SK-N-MC (cell line): ENCODE results near the gene CIB2.

Source experiments
- DNase-seq: peaks from one replicate; pipeline ENCODE4 v3.0.0-alpha.2; 2011; ENCODE audit warnings: low read depth, low spot score
- H3K27ac ChIP-seq: fragments of 200-600 bp; sonication (generic); 2 replicates; pipeline ENCODE4 v1.5.1; 2016; ENCODE audit warnings: mixed run types
- H3K36me3 ChIP-seq: fragments of 200-600 bp; sonication (generic); 2 replicates; pipeline ENCODE4 v1.6.1; 2017; ENCODE audit warnings: antibody characterized with exemption, low read length, mixed read lengths; ENCODE audit not compliant: insufficient read depth
- H3K4me3 ChIP-seq: fragments of 200-600 bp; sonication (generic); 2 replicates; pipeline ENCODE4 v1.5.1; 2016
- H3K9ac ChIP-seq: fragments of 200-600 bp; sonication (generic); 2 replicates; pipeline ENCODE4 v1.8.0; 2017; ENCODE audit warnings: mixed run types, mixed read lengths; ENCODE audit not compliant: insufficient read length
- H3K9me3 ChIP-seq: fragments of 200-600 bp; sonication (generic); 2 replicates; pipeline ENCODE4 v1.6.1; 2017; ENCODE audit warnings: low read depth, mild to moderate bottlenecking, antibody characterized with exemption, low read length, moderate library complexity, mixed read lengths
- EZH2 ChIP-seq: fragments of 200-600 bp; sonication (generic); IDR thresholded peaks from one replicate; pipeline ENCODE4 v1.6.1; 2017; ENCODE audit warnings: antibody characterized with exemption
- FOXP2 ChIP-seq: optimal IDR thresholded peaks from 2 replicates; pipeline ENCODE3; 2011; ENCODE audit warnings: mild to moderate bottlenecking, moderate library complexity; ENCODE audit not compliant: insufficient read depth; ENCODE audit errors: extremely low read length, control extremely low read depth
- POLR2AphosphoS5 ChIP-seq: IDR thresholded peaks from 2 replicates; pipeline ENCODE4 v1.6.1; 2012; ENCODE audit warnings: mild to moderate bottlenecking, low read depth, low read length, borderline replicate concordance

CIB2 gene

GRCh38 chr15:78079298-78080087, 51.8 kb downstream of the CIB2 start:
- no peak for TF ChIP-seq POLR2AphosphoS5
- TF ChIP-seq FOXP2: no peak
- no peak for TF ChIP-seq EZH2
- Histone ChIP-seq H3K9me3 (no peaks in the 10 kb centered on the region), H3K36me3 (peaks cover 4% of the 10 kb centered on the region), H3K27ac (0 out of 2 replicates have a peak overlapping the region, but pooled peaks have one; percentile 5), H3K4me3 (no peak overlapping the region), H3K9ac (no peak overlapping the region)
- DNase-seq: no peak

GRCh38 chr15:78077871-78078210, 53.4 kb downstream of the CIB2 start:
- Histone ChIP-seq H3K27ac (peak overlapping the region; percentile 84), H3K36me3 (peaks cover 6% of the 10 kb centered on the region), H3K4me3 (peak overlapping the region; percentile 79), H3K9me3 (no peaks in the 10 kb centered on the region), H3K9ac (peak overlapping the region; percentile 66)
- TF ChIP-seq EZH2 (no peak), FOXP2 (no peak), POLR2AphosphoS5 (no peak)
- DNase-seq: no peak

DNA sequence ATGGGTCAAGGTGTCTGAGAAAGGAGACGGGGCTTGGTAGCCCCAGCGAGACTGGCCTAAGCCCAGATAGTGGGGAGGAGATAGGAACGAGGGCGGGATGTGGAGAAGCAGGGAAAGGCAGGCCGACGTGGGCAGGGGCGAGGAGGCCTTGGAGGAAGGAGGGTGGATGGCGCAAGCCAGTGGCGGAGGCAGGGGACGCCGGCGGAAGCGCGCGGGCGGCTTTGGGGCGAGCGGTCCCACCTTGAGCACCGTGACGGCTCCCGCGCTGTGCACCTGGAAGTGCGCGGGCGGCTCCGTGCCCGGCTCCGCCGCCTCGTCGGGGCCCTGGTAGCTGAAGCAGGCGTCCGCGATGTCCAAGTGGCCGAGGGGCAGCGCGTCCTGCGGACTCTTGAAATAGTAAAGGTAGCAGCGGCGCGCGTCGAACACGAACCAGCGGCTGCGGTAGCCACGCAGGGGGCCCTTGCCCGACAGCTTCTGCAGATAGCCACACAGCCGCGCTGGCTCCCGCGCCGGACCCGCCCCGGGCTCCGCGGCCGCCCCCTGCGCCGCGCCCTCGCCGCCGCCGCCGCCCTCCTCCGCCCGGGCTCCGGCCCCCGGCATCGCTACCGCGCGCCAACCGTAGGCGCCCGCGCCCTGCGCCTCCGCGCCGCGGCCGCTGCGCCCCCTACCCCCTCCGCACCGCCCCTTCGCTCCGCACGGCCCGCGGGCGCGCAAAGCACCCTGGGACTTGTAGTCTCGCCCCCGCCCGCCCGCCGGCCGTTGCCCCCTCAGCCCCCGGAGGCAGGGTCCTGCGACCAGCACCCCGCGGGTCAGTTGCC, 54.0 kb downstream of the CIB2 start, which contains the start of gene TBC1D2B:
Gene TBC1D2B, minus strand, starts transcription at position 659 of the 818 bp plus-strand sequence. Its CDS starts 59 bp downstream, at position 600.
- peak within 1 kb of the TSS; percentile 85 for H3K4me3 ChIP-seq
- H3K9me3 ChIP-seq: no peaks in the 10 kb centered on the region
- H3K36me3 ChIP-seq: peaks cover 6% of the 10 kb centered on the region
- H3K27ac ChIP-seq: peak within 1 kb of the TSS; percentile 84
- H3K9ac ChIP-seq: peak within 1 kb of the TSS; percentile 86
- TF ChIP-seq FOXP2 (no peak), POLR2AphosphoS5 (no peak), EZH2 (no peak)
- no peak for DNase-seq

- Histone ChIP-seq H3K36me3 (peaks cover 9% of the 10 kb centered on the region), H3K9ac (peak overlapping the region; percentile 86), H3K27ac (0 out of 2 replicates have a peak overlapping the region, but pooled peaks have one; percentile 58), H3K9me3 (no peaks in the 10 kb centered on the region), H3K4me3 (peak overlapping the region; percentile 85)
- no peak for TF ChIP-seq FOXP2
- no peak for TF ChIP-seq EZH2
- no peak for TF ChIP-seq POLR2AphosphoS5
- no peak for DNase-seq
These were observed 54.8 kb downstream of the CIB2 start for GRCh38 chr15:78076231-78077052.

DNA sequence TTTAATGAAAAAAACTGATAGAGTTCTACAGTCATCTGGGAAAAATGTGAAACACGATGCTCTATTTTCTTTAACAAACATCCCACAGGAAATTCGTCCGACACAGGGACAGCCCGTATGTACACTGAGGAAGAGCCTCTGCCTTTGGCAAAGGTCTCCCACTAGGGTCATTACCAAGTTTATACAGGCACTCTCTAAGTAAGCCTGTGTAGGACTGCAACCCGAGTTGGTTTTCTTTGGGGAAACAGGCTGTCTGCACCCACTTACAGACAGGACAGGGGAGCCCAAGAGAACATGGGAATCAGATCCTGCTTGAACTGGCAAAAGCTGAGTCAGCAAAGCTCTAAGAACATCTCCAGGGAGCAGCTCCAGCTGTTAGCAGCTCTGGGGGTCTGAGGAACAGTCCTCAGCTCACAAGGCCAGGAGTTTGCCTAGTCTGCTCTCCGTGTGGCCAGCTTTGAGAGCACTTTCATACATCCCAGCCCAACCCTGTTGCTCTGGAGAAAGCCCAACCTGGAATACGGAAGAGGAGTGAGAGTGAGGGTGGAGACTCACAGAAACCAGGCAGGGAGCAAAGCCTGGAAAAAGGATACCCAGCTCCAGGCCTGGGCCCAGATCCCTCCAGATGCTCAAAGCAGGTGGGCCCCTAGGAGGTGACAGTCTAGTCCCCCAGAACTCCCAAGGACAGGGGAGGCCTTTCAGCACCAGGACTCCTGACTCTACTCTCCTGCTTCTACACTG, 55.6 kb downstream of the CIB2 start:
- no peak for DNase-seq

DNA sequence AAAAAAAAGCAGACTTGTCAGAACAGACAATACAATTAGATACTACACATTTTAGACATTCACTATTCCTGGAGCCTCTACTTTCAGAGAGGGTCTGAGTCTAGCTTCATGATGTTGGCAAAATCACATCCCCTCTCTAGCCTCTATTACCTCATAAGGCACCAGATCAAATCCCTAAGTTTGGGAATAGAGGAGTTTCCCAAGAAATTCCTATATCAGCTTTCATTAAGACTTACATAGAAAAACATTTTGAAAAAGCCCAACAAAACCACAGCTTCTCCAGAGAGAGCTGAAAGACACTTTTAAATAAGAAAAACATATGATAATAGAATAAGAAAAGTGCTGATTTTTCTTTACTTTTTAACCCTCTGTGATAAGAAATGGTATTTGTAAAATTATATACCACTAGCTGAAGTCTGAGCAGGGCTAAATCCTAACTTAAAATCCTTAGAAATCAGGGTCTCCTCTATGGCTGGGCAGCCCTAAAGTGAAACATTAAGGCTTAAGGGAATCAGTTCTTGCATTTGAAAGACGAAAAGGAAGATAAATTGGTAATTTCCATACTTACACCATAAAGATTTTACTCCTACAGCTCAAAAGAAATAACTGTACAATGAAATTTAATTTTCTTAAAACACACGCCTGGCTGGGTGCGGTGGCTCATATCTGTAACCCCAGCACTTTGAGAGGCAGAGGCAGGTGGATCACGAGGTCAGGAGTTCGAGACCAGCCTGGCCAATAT, 58.0 kb downstream of the CIB2 start:
- TF ChIP-seq FOXP2 (no peak), POLR2AphosphoS5 (no peak), EZH2 (no peak)
- Histone ChIP-seq H3K4me3 (peak overlapping the region; percentile 68), H3K9me3 (no peaks in the 10 kb centered on the region), H3K27ac (peak overlapping the region; percentile 96), H3K9ac (peak overlapping the region; percentile 61), H3K36me3 (peaks cover 14% of the 10 kb centered on the region)
- no peak for DNase-seq

More for the DNA sequence above, 55.6 kb downstream of the CIB2 start:
- peak overlapping the region; percentile 58; the same call in 1 of the 2 replicates for H3K27ac ChIP-seq
- TF ChIP-seq FOXP2: no peak
- TF ChIP-seq POLR2AphosphoS5: no peak
- TF ChIP-seq EZH2: no peak
- H3K36me3 ChIP-seq: peaks cover 14% of the 10 kb centered on the region
- peak overlapping the region; percentile 85 for H3K4me3 ChIP-seq
- H3K9ac ChIP-seq: peak overlapping the region; percentile 86
- H3K9me3 ChIP-seq: no peaks in the 10 kb centered on the region
